CD14-positive monocyte (primary cell): ENCODE measurements around the gene PCDH1. TPM values are rescaled to one million over a fixed set of nuclear protein-coding genes. Genes with fewer than 3 reads are reported as not detected.

Experiments
- DNase-seq, 3 donors: peaks; one replicate each; pipeline ENCODE4 v3.0.0-alpha.2; 2011 to 2022
- H2AFZ ChIP-seq: 2 replicates; pipeline ENCODE4 v1.6.0; 2012; ENCODE audit warnings: mild to moderate bottlenecking, low read depth, low read length, inconsistent platforms; ENCODE audit not compliant: insufficient read depth, poor library complexity, severe bottlenecking
- H3K27ac ChIP-seq, 2 donors: 1 replicate in 1 of 2; 2 replicates in 1 of 2; pipeline ENCODE4 v1.5.1; 2012 to 2013; ENCODE audit warnings: low read length in 2 of 2, control low read depth in 1 of 2, inconsistent platforms in 1 of 2, low read depth in 1 of 2, mild to moderate bottlenecking in 1 of 2
- H3K27me3 ChIP-seq, 2 donors: one replicate each; pipeline versions ENCODE4 v1.6.0 to v1.6.1; 2011 to 2013; ENCODE audit warnings: low read length in 2 of 2; ENCODE audit not compliant: control insufficient read depth in 2 of 2, insufficient read depth in 2 of 2
- H3K36me3 ChIP-seq, 2 donors: replicated peaks in 1 of 2; 1 replicate in 1 of 2; 2 replicates in 1 of 2; pipeline versions ENCODE4 v1.5.1 to v1.6.1; 2012 to 2013; ENCODE audit warnings: low read length in 2 of 2, control low read depth in 1 of 2, inconsistent platforms in 1 of 2, mild to moderate bottlenecking in 1 of 2; ENCODE audit not compliant: insufficient read depth in 2 of 2, control insufficient read depth in 1 of 2
- H3K4me1 ChIP-seq, 2 donors: 1 replicate in 1 of 2; 2 replicates in 1 of 2; pipeline versions ENCODE4 v1.5.1 to v1.6.1; 2012 to 2013; ENCODE audit warnings: low read length in 2 of 2, control low read depth in 1 of 2, inconsistent platforms in 1 of 2, mild to moderate bottlenecking in 1 of 2, moderate library complexity in 1 of 2; ENCODE audit not compliant: insufficient read depth in 2 of 2, control insufficient read depth in 1 of 2
- H3K4me2 ChIP-seq: replicated peaks from 2 replicates; pipeline ENCODE3; 2012; ENCODE audit warnings: low read length, moderate library complexity, mild to moderate bottlenecking; ENCODE audit not compliant: poor library complexity, severe bottlenecking; ENCODE audit errors: extremely low read depth
- H3K4me3 ChIP-seq, 3 experiments: fragments of 200-600 bp in 1 of 3; sonication (generic) in 1 of 3; replicated peaks in 1 of 3; 1 replicate in 2 of 3; 2 replicates in 1 of 3; pipeline ENCODE4 v1.5.1; 2011 to 2013; ENCODE audit warnings: low read length in 3 of 3, mild to moderate bottlenecking in 3 of 3, control low read depth in 2 of 3, low read depth in 2 of 3, inconsistent platforms in 1 of 3, moderate library complexity in 1 of 3
- H3K79me2 ChIP-seq: 2 replicates; pipeline ENCODE4 v1.6.0; 2012; ENCODE audit warnings: mild to moderate bottlenecking, control low read depth, inconsistent platforms, low read length, moderate library complexity; ENCODE audit not compliant: insufficient read depth
- H3K9ac ChIP-seq: 2 replicates; pipeline ENCODE4 v1.6.0; 2017; ENCODE audit warnings: low read length, mild to moderate bottlenecking; ENCODE audit not compliant: insufficient read depth, poor library complexity, severe bottlenecking
- H3K9me3 ChIP-seq, 2 donors: replicated peaks in 1 of 2; 1 replicate in 1 of 2; 2 replicates in 1 of 2; pipeline versions ENCODE4 v1.5.1 to v1.6.1; 2012 to 2013; ENCODE audit warnings: low read length in 2 of 2, control low read depth in 1 of 2; ENCODE audit not compliant: control insufficient read depth in 1 of 2, insufficient read depth in 1 of 2
- H4K20me1 ChIP-seq: 2 replicates; pipeline ENCODE4 v1.6.0; 2012; ENCODE audit warnings: mild to moderate bottlenecking, low read length, control low read depth, moderate library complexity; ENCODE audit not compliant: insufficient read depth
- H3K27ac Mint-ChIP-seq, 7 donors: one replicate each; pipeline ENCODE4 v1.8.0; 2020; ENCODE audit warnings: mild to moderate bottlenecking in 7 of 7, mixed read lengths in 7 of 7, moderate library complexity in 6 of 7, inconsistent platforms in 2 of 7
- H3K27me3 Mint-ChIP-seq, 3 donors: one replicate each; pipeline ENCODE4 v1.8.0; 2021 to 2022; ENCODE audit warnings: low read depth in 3 of 3, mild to moderate bottlenecking in 3 of 3, mixed read lengths in 3 of 3, moderate library complexity in 3 of 3, inconsistent platforms in 1 of 3
- H3K36me3 Mint-ChIP-seq, 2 donors: one replicate each; pipeline ENCODE4 v1.8.0; 2020; ENCODE audit warnings: mixed read lengths in 2 of 2, inconsistent platforms in 1 of 2, mild to moderate bottlenecking in 1 of 2
- H3K4me1 Mint-ChIP-seq: one replicate; pipeline ENCODE4 v1.8.0; 2020; ENCODE audit warnings: mild to moderate bottlenecking, mixed read lengths
- H3K4me3 Mint-ChIP-seq, 2 donors: one replicate each; pipeline ENCODE4 v1.8.0; 2020; ENCODE audit warnings: mild to moderate bottlenecking in 2 of 2, mixed read lengths in 2 of 2, moderate library complexity in 1 of 2
- H3K9me3 Mint-ChIP-seq, 7 donors: one replicate each; pipeline ENCODE4 v1.8.0; 2020 to 2022; ENCODE audit warnings: mixed read lengths in 7 of 7, mild to moderate bottlenecking in 6 of 7, moderate library complexity in 6 of 7, inconsistent platforms in 2 of 7
- WGBS: methylation state at CpG from one replicate; pipeline ENCODE4 v1.1.5; 2013; ENCODE audit warnings: missing lambda C conversion rate; ENCODE audit not compliant: insufficient coverage; 5-methylcytosine and 5-hydroxymethylcytosine counted together
- intact Hi-C, 2 donors: fragments of 100-400 bp; cut with micrococcal nuclease; formaldehyde crosslinking; loops; one replicate each; pipeline versions ENCODE4 v1.15.0 to v1.15.1; 2023
- polyA plus RNA-seq, 3 donors: library from polyadenylated mRNA; depleted of rRNA in 1 of 3; unstranded in 2 of 3; stranded (reverse) in 1 of 3; fragments of 300-500 nt in 2 of 3; fragments of >200 nt in 1 of 3; fragmentation: Illumina TruSeq in 2 of 3; gene quantifications; 1 replicate in 2 of 3; 2 replicates in 1 of 3; pipeline ENCODE4 v1.2.3, GENCODE V29; 2012 to 2021
- TF ChIP-seq, protein P1 (sequence below): fragments of 200-600 bp; IDR thresholded peaks from one replicate; pipeline ENCODE4 v1.8.0; 2022; ENCODE audit warnings: antibody characterized with exemption, mild to moderate bottlenecking

The PCDH1 gene
- polyA plus RNA-seq, 3 donors: not detected

DNA sequence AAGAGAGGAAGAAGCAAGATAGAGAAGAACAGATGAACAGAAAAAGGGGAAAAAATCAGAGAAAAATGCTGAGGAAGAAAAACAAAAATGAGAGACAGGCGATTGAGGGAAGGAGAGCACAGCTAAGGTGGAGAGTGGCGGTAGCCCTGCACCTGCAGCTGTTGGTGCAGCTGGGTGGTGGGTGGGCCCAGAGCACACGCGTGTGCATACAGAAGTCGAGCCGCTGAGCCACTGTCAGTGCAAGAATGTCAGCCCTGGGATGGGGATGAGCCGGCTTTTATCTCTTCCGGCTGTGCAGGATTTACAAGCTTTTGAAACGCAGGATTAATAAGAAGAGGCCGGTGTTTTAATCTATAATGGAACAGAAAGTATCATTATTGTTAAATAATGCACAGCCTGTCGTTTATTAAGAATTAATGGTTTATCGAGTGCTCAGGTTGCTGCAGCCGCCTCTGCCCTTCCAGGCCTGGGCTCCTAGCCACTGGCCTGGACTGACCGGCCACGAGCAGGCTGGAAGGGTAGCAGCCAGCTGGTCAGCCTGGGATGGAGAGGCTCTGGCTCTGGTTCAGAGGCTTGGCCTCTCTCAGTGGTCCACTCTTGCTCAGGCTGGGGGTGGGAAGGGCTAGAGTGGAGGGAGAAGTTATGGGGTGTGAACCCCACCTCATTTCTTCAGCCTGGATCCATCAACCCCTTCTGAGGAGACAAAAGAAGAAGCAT, 68.7 kb downstream of the PCDH1 start:
- H3K9me3 ChIP-seq: no peaks in the 10 kb centered on the region
- DNase-seq: no peak
- H3K4me3 ChIP-seq: no peak overlapping the region
- no peak overlapping the region for H2AFZ ChIP-seq
- peak overlapping the region in 1 of 2 donors; percentile 13 for H3K4me3 Mint-ChIP-seq
- H4K20me1 ChIP-seq: no peaks in the 10 kb centered on the region
- H3K36me3 Mint-ChIP-seq: no peaks in the 10 kb centered on the region
- H3K36me3 ChIP-seq: no peaks in the 10 kb centered on the region
- no peak overlapping the region for H3K4me2 ChIP-seq
- peaks cover 0 to 2% (median 0%) of the 10 kb centered on the region in 7 donors for H3K9me3 Mint-ChIP-seq
- intact Hi-C loops: loop anchor here (10.0 kb wide), 2 partner anchors 115 to 145 kb away; no protein-coding TSS in a partner anchor
- H3K9ac ChIP-seq: no peak overlapping the region
- peaks cover 10 to 45% of the 10 kb centered on the region in 2 donors for H3K27me3 ChIP-seq
- H3K79me2 ChIP-seq: no peaks in the 10 kb centered on the region
- no peak overlapping the region for H3K27ac Mint-ChIP-seq
- 93% methylated on average over 8 of the region's 15 CpGs for WGBS
- TF ChIP-seq, protein P1, sequence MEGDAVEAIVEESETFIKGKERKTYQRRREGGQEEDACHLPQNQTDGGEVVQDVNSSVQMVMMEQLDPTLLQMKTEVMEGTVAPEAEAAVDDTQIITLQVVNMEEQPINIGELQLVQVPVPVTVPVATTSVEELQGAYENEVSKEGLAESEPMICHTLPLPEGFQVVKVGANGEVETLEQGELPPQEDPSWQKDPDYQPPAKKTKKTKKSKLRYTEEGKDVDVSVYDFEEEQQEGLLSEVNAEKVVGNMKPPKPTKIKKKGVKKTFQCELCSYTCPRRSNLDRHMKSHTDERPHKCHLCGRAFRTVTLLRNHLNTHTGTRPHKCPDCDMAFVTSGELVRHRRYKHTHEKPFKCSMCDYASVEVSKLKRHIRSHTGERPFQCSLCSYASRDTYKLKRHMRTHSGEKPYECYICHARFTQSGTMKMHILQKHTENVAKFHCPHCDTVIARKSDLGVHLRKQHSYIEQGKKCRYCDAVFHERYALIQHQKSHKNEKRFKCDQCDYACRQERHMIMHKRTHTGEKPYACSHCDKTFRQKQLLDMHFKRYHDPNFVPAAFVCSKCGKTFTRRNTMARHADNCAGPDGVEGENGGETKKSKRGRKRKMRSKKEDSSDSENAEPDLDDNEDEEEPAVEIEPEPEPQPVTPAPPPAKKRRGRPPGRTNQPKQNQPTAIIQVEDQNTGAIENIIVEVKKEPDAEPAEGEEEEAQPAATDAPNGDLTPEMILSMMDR: no peak
- no peaks in the 10 kb centered on the region for H3K4me1 ChIP-seq
- H3K27ac ChIP-seq: no peak overlapping the region
- peaks cover 42 to 63% (median 57%) of the 10 kb centered on the region in 3 donors for H3K27me3 Mint-ChIP-seq
- H3K4me1 Mint-ChIP-seq: no peaks in the 10 kb centered on the region

DNA sequence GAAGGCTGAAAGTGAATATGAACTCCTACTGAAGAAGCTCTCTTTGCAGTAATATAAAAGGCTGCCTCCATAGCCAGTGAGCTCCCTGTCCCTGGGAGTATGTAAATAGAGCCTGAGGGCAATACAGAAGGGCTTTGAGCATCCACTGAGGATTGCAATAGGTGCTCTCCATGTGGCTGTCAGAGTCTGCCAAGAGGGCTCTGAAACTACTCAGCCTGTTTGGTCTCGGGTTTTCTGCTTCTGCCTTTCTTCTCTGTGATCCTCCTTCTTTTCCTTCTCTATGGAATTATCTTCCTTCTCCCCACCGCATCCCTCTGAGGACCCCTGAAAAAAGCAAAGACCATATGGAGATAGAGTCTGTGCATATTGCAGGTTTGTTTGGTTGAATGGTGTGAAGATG, 69.4 kb downstream of the PCDH1 start:
- no peaks in the 10 kb centered on the region for H3K4me1 ChIP-seq
- H3K27me3 Mint-ChIP-seq: peaks cover 46 to 70% (median 63%) of the 10 kb centered on the region in 3 donors
- no peaks in the 10 kb centered on the region for H3K79me2 ChIP-seq
- no peak overlapping the region for H3K9ac ChIP-seq
- H3K4me3 Mint-ChIP-seq: peak overlapping the region in 1 of 2 donors; percentile 13
- no peak overlapping the region for H3K4me3 ChIP-seq
- H3K9me3 ChIP-seq: no peaks in the 10 kb centered on the region
- peaks cover 10 to 45% of the 10 kb centered on the region in 2 donors for H3K27me3 ChIP-seq
- H2AFZ ChIP-seq: no peak overlapping the region
- no peaks in the 10 kb centered on the region for H3K4me1 Mint-ChIP-seq
- no peaks in the 10 kb centered on the region for H3K36me3 Mint-ChIP-seq
- H3K36me3 ChIP-seq: no peaks in the 10 kb centered on the region
- H3K9me3 Mint-ChIP-seq: peaks cover 0 to 2% (median 0%) of the 10 kb centered on the region in 7 donors
- H3K27ac ChIP-seq: no peak overlapping the region
- WGBS: 100% methylated on average over 1 of the region's 2 CpGs
- H4K20me1 ChIP-seq: no peaks in the 10 kb centered on the region
- DNase-seq: no peak
- TF ChIP-seq, protein P1: no peak
- no peak overlapping the region for H3K4me2 ChIP-seq
- H3K27ac Mint-ChIP-seq: no peak overlapping the region
- intact Hi-C loops: no loop called here
